CD1c-positive myeloid dendritic cell (primary cell): Measurements from ENCODE around the gene KCNAB2.

Experiments
- DNase-seq: peaks from one replicate; pipeline ENCODE4 v3.0.0-alpha.2; 2016; ENCODE audit errors: extremely low spot score

Gene KCNAB2

GRCh38 chr1:6109688-6110087 is 64.0 kb downstream of the KCNAB2 start:
- DNase-seq: no peak

GRCh38 chr1:6110326-6110725 is 64.6 kb downstream of the KCNAB2 start:
- no peak for DNase-seq

- DNase-seq: no peak
Observed at GRCh38 chr1:6111571-6111970, 65.9 kb downstream of the KCNAB2 start.

- no peak for DNase-seq
Observed at GRCh38 chr1:6111991-6112689, 66.5 kb downstream of the KCNAB2 start.

- no peak for DNase-seq
Observed at GRCh38 chr1:6112690-6113005, 67.0 kb downstream of the KCNAB2 start.

- DNase-seq: no peak
Observed at GRCh38 chr1:6113116-6113515, 67.4 kb downstream of the KCNAB2 start.

- DNase-seq: no peak
Observed at GRCh38 chr1:6113745-6114144, 68.1 kb downstream of the KCNAB2 start.

- no peak for DNase-seq
Observed at GRCh38 chr1:6116137-6116536, 70.4 kb downstream of the KCNAB2 start.

GRCh38 chr1:6117064-6117463 is 71.4 kb downstream of the KCNAB2 start:
- no peak for DNase-seq

- DNase-seq: no peak
Observed at GRCh38 chr1:6117624-6118023, 71.9 kb downstream of the KCNAB2 start.

- DNase-seq: no peak
Observed at GRCh38 chr1:6118415-6118814, 72.7 kb downstream of the KCNAB2 start.

GRCh38 chr1:6121021-6121421 is 75.3 kb downstream of the KCNAB2 start:
- no peak for DNase-seq

- DNase-seq: no peak
Observed at GRCh38 chr1:6121651-6122370, 76.1 kb downstream of the KCNAB2 start.

- peak; percentile 67 for DNase-seq
Observed at GRCh38 chr1:6123083-6123482, 77.4 kb downstream of the KCNAB2 start.

- DNase-seq: no peak
Observed at GRCh38 chr1:6123816-6124215, 78.1 kb downstream of the KCNAB2 start.

GRCh38 chr1:6124341-6124740 is 78.7 kb downstream of the KCNAB2 start:
- no peak for DNase-seq

- no peak for DNase-seq
Observed at GRCh38 chr1:6124746-6125365, 79.2 kb downstream of the KCNAB2 start.

- no peak for DNase-seq
Observed at GRCh38 chr1:6125366-6125765, 79.7 kb downstream of the KCNAB2 start.

- no peak for DNase-seq
Observed at GRCh38 chr1:6126028-6126427, 80.3 kb downstream of the KCNAB2 start.

GRCh38 chr1:6126521-6127067 is 80.9 kb downstream of the KCNAB2 start:
- DNase-seq: no peak

GRCh38 chr1:6127587-6128163 is 82.0 kb downstream of the KCNAB2 start:
- peak; percentile 88 for DNase-seq

- no peak for DNase-seq
Observed at GRCh38 chr1:6128276-6129081, 82.8 kb downstream of the KCNAB2 start.
